ENCODE data around the gene GAL3ST2. TPM values are rescaled to one million over a fixed set of nuclear protein-coding genes. Genes with fewer than 3 reads are reported as not detected.

GAL3ST2 gene
- total RNA-seq, 1 experiment from 2014 or later: not detected

DNA sequence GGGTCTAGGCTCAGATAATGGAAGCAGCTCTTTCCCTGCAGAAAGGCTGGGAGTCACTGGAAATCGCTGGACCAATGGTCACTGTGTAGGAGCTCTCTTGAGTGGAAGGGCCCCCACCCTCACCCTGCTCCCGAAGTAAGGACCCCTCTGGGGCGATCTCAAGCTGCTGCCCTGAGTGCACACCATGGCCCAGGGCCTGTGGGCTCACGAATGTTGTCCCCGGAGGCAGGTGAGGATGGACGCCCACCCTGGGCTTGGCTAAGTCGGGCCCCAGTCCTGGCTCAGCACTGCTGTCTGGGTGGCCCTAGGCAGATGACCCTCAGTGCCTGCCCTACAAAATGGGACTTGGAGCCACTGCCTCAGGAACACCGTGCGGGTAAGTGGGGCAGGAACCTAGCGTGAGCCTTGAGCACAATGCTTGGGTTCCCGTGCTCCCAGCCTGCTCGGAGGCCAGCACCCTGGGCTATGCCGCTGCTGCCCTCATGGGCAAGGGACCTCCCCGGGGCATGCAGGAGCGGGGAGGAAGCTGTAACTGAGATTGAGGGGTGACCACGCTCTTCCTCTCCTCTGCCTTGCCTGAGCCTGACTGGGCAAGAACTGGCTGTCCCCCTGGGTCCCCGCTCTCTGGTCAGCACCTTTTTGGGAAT is 38.5 kb upstream of the GAL3ST2 start:
- ATAC-seq (no peak), DNase-seq (no peak)
- POLR2A ChIA-PET (ENCODE audit: unreplicated experiment): no interaction called here
- no peak overlapping the region for H3K4me2 ChIP-seq (ENCODE audit: low read length)
- H3K79me2 ChIP-seq (ENCODE audit: low read length): 0 out of 2 replicates have a peak, but pooled peaks cover 2% of the 10 kb centered on the region
- H3K9me3 ChIP-seq (ENCODE audit: low read length): no peaks in the 10 kb centered on the region
- no peak for TF ChIP-seq CTCF (conservative IDR thresholded peaks at IDR 0.05; ENCODE audit: low read depth, low read length)
- no peak for TF ChIP-seq EZH2 (IDR thresholded peaks at IDR 0.05; ENCODE audit: low read length, unreplicated experiment)
- no peak for TF ChIP-seq EZH2phosphoT487 (IDR thresholded peaks at IDR 0.05; ENCODE audit: borderline replicate concordance, low read length)
- no peaks in the 10 kb centered on the region for H3K9me2 ChIP-seq (replicated peaks; ENCODE audit: low read length)
- H3K27me3 ChIP-seq (ENCODE audit: low read length): no peaks in the 10 kb centered on the region
- H3K27ac ChIP-seq (ENCODE audit: low read length): no peak overlapping the region
- intact Hi-C loops (cut with micrococcal nuclease): loop anchor here (10.0 kb wide), 1 partner anchor 127 kb away; the partner anchor contains the start of gene RTP5
- H3K9ac ChIP-seq (ENCODE audit: low read length): no peak overlapping the region
- no TSS peak for BruUV-seq (replicated peaks)
- H3K36me3 ChIP-seq (ENCODE audit: low read depth, low read length): no peaks in the 10 kb centered on the region
- no peak overlapping the region for H2AFZ ChIP-seq (ENCODE audit: low read length)
- peaks cover 16% of the 10 kb centered on the region; the same call in 1 of the 2 replicates for H4K20me1 ChIP-seq (ENCODE audit: low read length)
- CTCF ChIA-PET: no interaction called here
- no peak overlapping the region for H3K4me3 ChIP-seq (ENCODE audit: low read length)
- peaks cover 30% of the 10 kb centered on the region for H3K4me1 ChIP-seq (ENCODE audit: insufficient read depth, low read length)
- peaks cover 3% of the 10 kb centered on the region for H3F3A ChIP-seq (ENCODE audit: low read length, unreplicated experiment)

DNA sequence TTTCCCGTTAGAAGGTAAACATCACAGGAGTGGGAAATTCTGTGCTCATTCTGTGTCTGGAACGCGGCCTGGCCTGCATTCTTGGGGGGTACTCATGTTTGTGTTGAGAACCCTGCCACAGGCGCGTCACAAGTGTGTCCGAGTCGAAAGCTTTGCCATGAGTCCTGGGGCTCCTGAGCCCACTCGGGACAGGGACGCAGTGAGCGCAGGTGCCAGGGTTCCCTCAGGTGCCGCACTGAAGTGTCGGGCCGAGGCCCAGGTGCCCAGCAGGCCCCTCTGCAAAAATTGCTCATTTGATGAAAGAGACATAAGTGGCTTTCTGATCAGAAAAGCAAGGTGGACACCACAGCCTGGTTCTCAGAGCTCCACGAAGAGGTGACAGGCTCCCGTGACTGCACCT is 37.4 kb upstream of the GAL3ST2 start:
- Histone ChIP-seq H2AFZ (ENCODE audit: low read length) (no peak overlapping the region), H3K9me3 (ENCODE audit: low read length) (no peaks in the 10 kb centered on the region), H3K36me3 (ENCODE audit: low read depth, low read length) (no peaks in the 10 kb centered on the region), H3K4me3 (ENCODE audit: low read length) (no peak overlapping the region), H3K4me1 (ENCODE audit: insufficient read depth, low read length) (peaks cover 20% of the 10 kb centered on the region), H3F3A (ENCODE audit: low read length, unreplicated experiment) (no peaks in the 10 kb centered on the region), H3K27ac (ENCODE audit: low read length) (no peak overlapping the region), H3K9ac (ENCODE audit: low read length) (no peak overlapping the region), H3K9me2 (replicated peaks; ENCODE audit: low read length) (no peaks in the 10 kb centered on the region), H4K20me1 (ENCODE audit: low read length) (peaks cover 16% of the 10 kb centered on the region; the same call in 1 of the 2 replicates), H3K27me3 (ENCODE audit: low read length) (no peaks in the 10 kb centered on the region), H3K4me2 (ENCODE audit: low read length) (no peak overlapping the region), H3K79me2 (ENCODE audit: low read length) (0 out of 2 replicates have a peak, but pooled peaks cover 2% of the 10 kb centered on the region)
- ChIA-PET POLR2A (ENCODE audit: unreplicated experiment) (no interaction called here), CTCF (no interaction called here)
- BruUV-seq (replicated peaks): no TSS peak
- intact Hi-C loops (cut with micrococcal nuclease): loop anchor here (10.0 kb wide), 1 partner anchor 126 kb away; the partner anchor contains the start of gene RTP5
- TF ChIP-seq CTCF (conservative IDR thresholded peaks at IDR 0.05; ENCODE audit: low read depth, low read length): no peak
- no peak for TF ChIP-seq EZH2 (IDR thresholded peaks at IDR 0.05; ENCODE audit: low read length, unreplicated experiment)
- no peak for TF ChIP-seq EZH2phosphoT487 (IDR thresholded peaks at IDR 0.05; ENCODE audit: borderline replicate concordance, low read length)
- ATAC-seq (no peak), DNase-seq (no peak)

DNA sequence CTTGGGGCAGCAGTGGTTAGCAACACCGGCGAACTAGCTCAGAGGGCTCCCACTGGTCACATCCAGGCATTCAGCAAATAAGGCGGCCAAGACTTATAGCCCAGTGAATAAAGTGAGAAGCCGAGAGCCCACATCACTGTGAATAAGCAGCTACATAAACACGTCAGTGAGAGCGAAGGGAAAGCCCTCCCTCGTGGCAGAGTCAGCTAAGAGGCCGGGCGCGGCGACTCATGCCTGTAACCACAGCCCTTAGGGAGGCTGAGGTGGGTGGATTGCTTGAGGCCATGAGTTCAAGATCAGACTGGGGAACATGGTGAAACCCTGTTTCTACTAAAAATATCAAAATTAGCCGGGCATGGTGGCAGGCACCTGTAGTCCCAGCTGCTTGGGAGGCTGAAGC is 37.0 kb upstream of the GAL3ST2 start:
- intact Hi-C loops (cut with micrococcal nuclease): loop anchor here (10.0 kb wide), 1 partner anchor 125 kb away; the partner anchor contains the start of gene RTP5
- CTCF ChIA-PET: no interaction called here

More for the DNA sequence above, 37.0 kb upstream of the GAL3ST2 start:
- peaks cover 16% of the 10 kb centered on the region; the same call in 1 of the 2 replicates for H4K20me1 ChIP-seq (ENCODE audit: low read length)
- no peaks in the 10 kb centered on the region; the same call in 1 of the 2 replicates for H3K36me3 ChIP-seq (ENCODE audit: low read depth, low read length)
- H3K4me1 ChIP-seq (ENCODE audit: insufficient read depth, low read length): peaks cover 20% of the 10 kb centered on the region
- POLR2A ChIA-PET (ENCODE audit: unreplicated experiment): no interaction called here
- no peaks in the 10 kb centered on the region for H3F3A ChIP-seq (ENCODE audit: low read length, unreplicated experiment)
- no TSS peak for BruUV-seq (replicated peaks)
- 0 out of 2 replicates have a peak, but pooled peaks cover 2% of the 10 kb centered on the region for H3K79me2 ChIP-seq (ENCODE audit: low read length)
- no peak overlapping the region for H3K9ac ChIP-seq (ENCODE audit: low read length)
- no peak overlapping the region for H2AFZ ChIP-seq (ENCODE audit: low read length)
- no peaks in the 10 kb centered on the region for H3K9me3 ChIP-seq (ENCODE audit: low read length)
- no peak overlapping the region for H3K27ac ChIP-seq (ENCODE audit: low read length)
- H3K27me3 ChIP-seq (ENCODE audit: low read length): no peaks in the 10 kb centered on the region
- ATAC-seq (no peak), DNase-seq (peak; percentile 42)
- H3K4me2 ChIP-seq (ENCODE audit: low read length): no peak overlapping the region
- H3K4me3 ChIP-seq (ENCODE audit: low read length): no peak overlapping the region
- no peak for TF ChIP-seq CTCF (conservative IDR thresholded peaks at IDR 0.05; ENCODE audit: low read depth, low read length)
- TF ChIP-seq EZH2 (IDR thresholded peaks at IDR 0.05; ENCODE audit: low read length, unreplicated experiment): no peak
- no peaks in the 10 kb centered on the region for H3K9me2 ChIP-seq (replicated peaks; ENCODE audit: low read length)

Data from PC-3 (cell line).